SK-N-SH (cell line): ENCODE data around the gene KREMEN2. TPM values are rescaled to one million over a fixed set of nuclear protein-coding genes. Genes with fewer than 3 reads are reported as not detected.

ENCODE experiments used
- CTCF ChIA-PET: fragments of 300-600, 350-600 bp; formaldehyde crosslinking; extraction: SDS; loops from one replicate; lab custom pipeline; 2021; lab: Yijun Ruan, JAX
- POLR2A ChIA-PET: fragments of 350-600 bp; sonication (Branson Sonifier 250); formaldehyde crosslinking; extraction: SDS; loops from one replicate; lab custom pipeline; 2020; ENCODE audit warnings: antibody characterized with exemption, inconsistent platforms; lab: Yijun Ruan, JAX
- DNase-seq: peaks from one replicate; pipeline ENCODE4 v3.0.0; 2012
- H2AFZ ChIP-seq: fragments of 200-600 bp; sonication (generic); 2 replicates; pipeline ENCODE4 v1.8.1; 2016; ENCODE audit warnings: antibody characterized with exemption, mild to moderate bottlenecking, low read depth
- H3F3A ChIP-seq: fragments of 200-600 bp; sonication (generic); replicated peaks from 2 replicates; pipeline ENCODE3; 2016; ENCODE audit warnings: antibody characterized with exemption, mild to moderate bottlenecking; ENCODE audit not compliant: insufficient read depth
- H3K27ac ChIP-seq, 2 experiments: fragments of 200-500 bp in 1 of 2; fragments of 200-600 bp in 1 of 2; sonication (Bioruptor generic) in 1 of 2; sonication (generic), shearing (Covaris generic) in 1 of 2; 2 replicates each; pipeline versions ENCODE4 v1.5.1 to v1.6.1; 2014 to 2016; ENCODE audit warnings: low read depth in 2 of 2, inconsistent platforms in 1 of 2, low read length in 1 of 2, mild to moderate bottlenecking in 1 of 2, mixed read lengths in 1 of 2
- H3K27me3 ChIP-seq: fragments of 200-600 bp; sonication (generic), shearing (Covaris generic); 2 replicates; pipeline ENCODE4 v1.6.1; 2016; ENCODE audit warnings: mixed run types; ENCODE audit not compliant: insufficient read depth
- H3K36me3 ChIP-seq, 2 experiments: fragments of 200-500 bp in 1 of 2; fragments of 200-600 bp in 1 of 2; sonication (Bioruptor generic) in 1 of 2; sonication (generic) in 1 of 2; replicated peaks in 1 of 2; 2 replicates each; pipeline versions ENCODE3 to v1.5.1; 2014 to 2016; ENCODE audit warnings: low read length in 1 of 2, mild to moderate bottlenecking in 1 of 2; ENCODE audit not compliant: insufficient read depth in 2 of 2, control insufficient read depth in 1 of 2
- H3K4me1 ChIP-seq, 2 experiments: fragments of 200-500 bp in 1 of 2; fragments of 200-600 bp in 1 of 2; sonication (Bioruptor generic) in 1 of 2; sonication (generic), shearing (Covaris generic) in 1 of 2; 2 replicates each; pipeline versions ENCODE4 v1.5.1 to v1.6.1; 2014 to 2016; ENCODE audit warnings: low read depth in 1 of 2, low read length in 1 of 2, mixed run types in 1 of 2; ENCODE audit not compliant: insufficient read depth in 2 of 2, control insufficient read depth in 1 of 2
- H3K4me2 ChIP-seq: fragments of 200-600 bp; sonication (generic), shearing (Covaris generic); 2 replicates; pipeline ENCODE4 v1.6.1; 2017; ENCODE audit warnings: mixed run types
- H3K4me3 ChIP-seq, 2 experiments: fragments of 200-500 bp in 1 of 2; fragments of 200-600 bp in 1 of 2; sonication (Bioruptor generic) in 1 of 2; sonication (generic), shearing (Covaris generic) in 1 of 2; 2 replicates each; pipeline versions ENCODE4 v1.5.1 to v1.8.1; 2014 to 2016; ENCODE audit warnings: low read depth in 2 of 2, inconsistent platforms in 1 of 2, low read length in 1 of 2, mild to moderate bottlenecking in 1 of 2, mixed read lengths in 1 of 2, moderate library complexity in 1 of 2
- H3K79me2 ChIP-seq: fragments of 200-600 bp; sonication (generic); 2 replicates; pipeline ENCODE4 v1.8.1; 2017; ENCODE audit warnings: mild to moderate bottlenecking; ENCODE audit not compliant: insufficient read depth
- H3K9ac ChIP-seq: fragments of 200-600 bp; sonication (generic); 2 replicates; pipeline ENCODE4 v1.6.1; 2017; ENCODE audit warnings: mixed run types
- H3K9me2 ChIP-seq: fragments of 200-600 bp; sonication (generic); 2 replicates; pipeline ENCODE4 v1.6.1; 2017; ENCODE audit warnings: mixed run types
- H3K9me3 ChIP-seq: fragments of 200-600 bp; sonication (generic); 2 replicates; pipeline ENCODE4 v1.6.1; 2017; ENCODE audit warnings: mixed run types, mild to moderate bottlenecking, moderate library complexity
- H4K20me1 ChIP-seq: fragments of 200-600 bp; sonication (generic); 2 replicates; pipeline ENCODE4 v1.6.1; 2017; ENCODE audit warnings: mild to moderate bottlenecking, mixed run types; ENCODE audit not compliant: insufficient read depth
- CHD2 ChIP-seq: fragments of 150-350 bp; IDR thresholded peaks from 2 replicates; pipeline ENCODE4 v1.6.1; 2018; ENCODE audit warnings: low read length; ENCODE audit not compliant: partially characterized antibody
- EZH2phosphoT487 ChIP-seq: fragments of 200-600 bp; sonication (generic); IDR thresholded peaks from 2 replicates; pipeline ENCODE4 v1.6.1; 2017; ENCODE audit warnings: low read depth, mixed run types, mild to moderate bottlenecking, antibody characterized with exemption, moderate library complexity, borderline replicate concordance
- GABPA ChIP-seq: IDR thresholded peaks from 2 replicates; pipeline ENCODE4 v1.4.0; 2012; ENCODE audit warnings: low read depth, mild to moderate bottlenecking
- MAX ChIP-seq: IDR thresholded peaks from 2 replicates; pipeline ENCODE4 v1.4.0; 2012; ENCODE audit warnings: low read depth
- MEF2A ChIP-seq: IDR thresholded peaks from 2 replicates; pipeline ENCODE4 v1.4.0; 2012; ENCODE audit warnings: low read depth, borderline replicate concordance
- MXI1 ChIP-seq: IDR thresholded peaks from 2 replicates; pipeline ENCODE4 v1.6.1; 2012; ENCODE audit warnings: mild to moderate bottlenecking, low read depth, low read length, improper control_type of control experiment
- PBX3 ChIP-seq: IDR thresholded peaks from 2 replicates; pipeline ENCODE4; 2012
- RAD21 ChIP-seq: IDR thresholded peaks from 2 replicates; pipeline ENCODE4 v1.6.1; 2012; ENCODE audit warnings: mild to moderate bottlenecking, low read length
- RFX5 ChIP-seq: IDR thresholded peaks from 2 replicates; pipeline ENCODE4 v1.6.1; 2012; ENCODE audit warnings: mild to moderate bottlenecking, improper control_type of control experiment, low read length
- SIN3A ChIP-seq: IDR thresholded peaks from 2 replicates; pipeline ENCODE4 v1.6.1; 2012; ENCODE audit warnings: low read depth, mild to moderate bottlenecking, low read length, moderate library complexity, borderline replicate concordance
- ZBTB33 ChIP-seq: IDR thresholded peaks from 2 replicates; pipeline ENCODE4 v1.4.0; 2012; ENCODE audit warnings: low read depth, borderline replicate concordance
- WGBS: methylation state at CpG from one replicate; pipeline ENCODE4 v1.1.6; 2017; ENCODE audit warnings: low lambda C conversion rate; 5-methylcytosine and 5-hydroxymethylcytosine counted together
- polyA plus RNA-seq, 3 experiments: library from polyadenylated mRNA; depleted of rRNA; stranded (reverse); fragments of >200 nt; gene quantifications; 2 replicates each; pipeline ENCODE4 v1.2.3, GENCODE V29; 2012

KREMEN2 gene
- polyA plus RNA-seq, 1 of the 3 experiments (the other 2 are of a cell fraction), result 0.77 TPM

- Histone ChIP-seq H3K9me2 (no peaks in the 10 kb centered on the region), H3K27ac (no peak overlapping the region), H3K79me2 (no peaks in the 10 kb centered on the region), H3K4me3 (no peak overlapping the region), H3K9ac (no peak overlapping the region), H4K20me1 (no peaks in the 10 kb centered on the region), H3K4me2 (no peak overlapping the region), H3K36me3 (no peaks in the 10 kb centered on the region), H3K27me3 (no peaks in the 10 kb centered on the region), H3K9me3 (no peaks in the 10 kb centered on the region), H3F3A (peaks cover 6% of the 10 kb centered on the region), H3K4me1 (peaks cover 0 to 14% of the 10 kb centered on the region in 2 experiments; a peak in 1 of 4 replicates), H2AFZ (no peak overlapping the region)
- TF ChIP-seq GABPA, result no peak
- no peak for TF ChIP-seq MAX
- no peak for TF ChIP-seq MEF2A
- TF ChIP-seq RAD21, result no peak
- no peak for TF ChIP-seq RFX5
- no peak for TF ChIP-seq ZBTB33
- no peak for TF ChIP-seq SIN3A
- no peak for TF ChIP-seq CHD2
- no peak for TF ChIP-seq MXI1
- no CpG with 5 or more reads among the region's 9 CpGs for WGBS
- CTCF ChIA-PET, result interaction anchor here (1.0 to 2.8 kb wide), 4 partner anchors 25 to 60 kb away, joined by 3 to 8 read pairs (median 4); no protein-coding TSS in a partner anchor
- POLR2A ChIA-PET, result no interaction called here
- no peak for DNase-seq
Observed at GRCh38 chr16:2987286-2987685, 23.2 kb downstream of the KREMEN2 start.

GRCh38 chr16:2987833-2988232, 23.8 kb downstream of the KREMEN2 start:
- POLR2A ChIA-PET, result no interaction called here
- 62% methylated on average over 7 of the region's 8 CpGs for WGBS
- CTCF ChIA-PET, result interaction anchor here (1.0 to 2.8 kb wide), 4 partner anchors 25 to 40 kb away, joined by 3 to 8 read pairs (median 4); partner anchors contain the start of gene KREMEN2

More at GRCh38 chr16:2987833-2988232, 23.8 kb downstream of the KREMEN2 start:
- H3K27ac ChIP-seq, result no peak overlapping the region
- H3K9me2 ChIP-seq, result no peaks in the 10 kb centered on the region
- no peak overlapping the region for H3K4me2 ChIP-seq
- no peaks in the 10 kb centered on the region for H3K27me3 ChIP-seq
- H3K79me2 ChIP-seq, result no peaks in the 10 kb centered on the region
- peak; percentile 52 for DNase-seq
- H4K20me1 ChIP-seq, result no peaks in the 10 kb centered on the region
- TF ChIP-seq EZH2phosphoT487, result no peak
- peak; percentile 52 for TF ChIP-seq PBX3
- TF ChIP-seq, all 33 proteins: peak for 1
- H3K36me3 ChIP-seq, result no peaks in the 10 kb centered on the region
- peaks cover 0 to 14% of the 10 kb centered on the region in 2 experiments; a peak in 1 of 4 replicates for H3K4me1 ChIP-seq
- no peaks in the 10 kb centered on the region for H3K9me3 ChIP-seq
- no peak overlapping the region for H2AFZ ChIP-seq
- no peak overlapping the region for H3K9ac ChIP-seq
- no peak overlapping the region for H3K4me3 ChIP-seq
- H3F3A ChIP-seq, result peaks cover 3% of the 10 kb centered on the region
